ENCODE data around the gene LCE7A. TPM values are rescaled to one million over a fixed set of nuclear protein-coding genes. Genes with fewer than 3 reads are reported as not detected.

The LCE7A gene
- total RNA-seq, 6 experiments from 2014 or later, result not detected

DNA sequence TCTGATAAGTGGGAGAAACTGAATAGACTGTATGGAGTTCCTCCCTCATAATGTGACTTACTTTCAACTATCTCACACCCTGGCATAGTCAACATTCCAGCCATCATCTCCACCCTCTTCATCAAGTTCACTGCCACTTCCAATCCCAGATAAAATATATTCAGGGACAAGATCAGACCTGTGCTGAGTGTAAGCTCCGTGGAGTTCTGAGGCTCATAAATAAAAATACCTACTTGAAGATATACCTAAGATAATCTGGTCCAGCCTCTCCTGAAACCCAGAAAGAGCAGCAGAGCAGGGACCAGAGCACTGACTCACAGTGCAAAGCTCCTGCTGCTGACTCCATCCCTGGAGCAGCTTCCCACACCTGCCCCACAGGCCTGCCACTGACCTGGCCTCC lies 1.7 kb upstream of the LCE7A start:
- no peak overlapping the region for H3K27ac Mint-ChIP-seq
- DNase-seq, result no peak
- TF ChIP-seq CTCF (IDR thresholded peaks at IDR 0.05), result no peak
- peaks cover 7% of the 10 kb centered on the region; the same call in 1 of the 2 replicates for H3K27me3 Mint-ChIP-seq (ENCODE audit: insufficient read depth)
- H3K4me3 Mint-ChIP-seq, result no peak overlapping the region
- H3K36me3 Mint-ChIP-seq (ENCODE audit: low read depth), result no peaks in the 10 kb centered on the region
- no peaks in the 10 kb centered on the region; the same call in 1 of the 2 replicates for H3K4me1 Mint-ChIP-seq (ENCODE audit: low read depth)
- H3K9me3 Mint-ChIP-seq, result no peaks in the 10 kb centered on the region; the same call in 1 of the 2 replicates

GRCh38 chr1:152860129-152860528 lies 333 bp downstream of the LCE7A start:
- no peak overlapping the region for H3K4me3 Mint-ChIP-seq

GRCh38 chr1:152861374-152861773 lies 1.6 kb downstream of the LCE7A start:
- Mint-ChIP-seq H3K9me3 (no peaks in the 10 kb centered on the region; the same call in 1 of the 2 replicates), H3K36me3 (ENCODE audit: low read depth) (no peaks in the 10 kb centered on the region), H3K27ac (no peak overlapping the region), H3K27me3 (ENCODE audit: insufficient read depth) (peaks cover 7% of the 10 kb centered on the region; the same call in 1 of the 2 replicates), H3K4me3 (no peak overlapping the region), H3K4me1 (ENCODE audit: low read depth) (no peaks in the 10 kb centered on the region)
- no peak for DNase-seq
- no peak for TF ChIP-seq CTCF (IDR thresholded peaks at IDR 0.05)

More at GRCh38 chr1:152860129-152860528, 333 bp downstream of the LCE7A start:
- peaks cover 7% of the 10 kb centered on the region; the same call in 1 of the 2 replicates for H3K27me3 Mint-ChIP-seq (ENCODE audit: insufficient read depth)
- no peaks in the 10 kb centered on the region for H3K36me3 Mint-ChIP-seq (ENCODE audit: low read depth)
- no peaks in the 10 kb centered on the region; the same call in 1 of the 2 replicates for H3K9me3 Mint-ChIP-seq
- no peak for TF ChIP-seq CTCF (IDR thresholded peaks at IDR 0.05)
- H3K4me1 Mint-ChIP-seq (ENCODE audit: low read depth), result no peaks in the 10 kb centered on the region; the same call in 1 of the 2 replicates
- DNase-seq, result no peak
- H3K27ac Mint-ChIP-seq, result no peak overlapping the region

- no peak overlapping the region for H3K4me3 Mint-ChIP-seq
- TF ChIP-seq CTCF (IDR thresholded peaks at IDR 0.05), result no peak
- no peaks in the 10 kb centered on the region; the same call in 1 of the 2 replicates for H3K9me3 Mint-ChIP-seq
- H3K27me3 Mint-ChIP-seq (ENCODE audit: insufficient read depth), result peaks cover 7% of the 10 kb centered on the region; the same call in 1 of the 2 replicates
- no peak overlapping the region for H3K27ac Mint-ChIP-seq
- H3K36me3 Mint-ChIP-seq (ENCODE audit: low read depth), result no peaks in the 10 kb centered on the region
- no peaks in the 10 kb centered on the region for H3K4me1 Mint-ChIP-seq (ENCODE audit: low read depth)
- DNase-seq, result no peak
These were observed 4.6 kb downstream of the LCE7A start for GRCh38 chr1:152864443-152864842.

DNA sequence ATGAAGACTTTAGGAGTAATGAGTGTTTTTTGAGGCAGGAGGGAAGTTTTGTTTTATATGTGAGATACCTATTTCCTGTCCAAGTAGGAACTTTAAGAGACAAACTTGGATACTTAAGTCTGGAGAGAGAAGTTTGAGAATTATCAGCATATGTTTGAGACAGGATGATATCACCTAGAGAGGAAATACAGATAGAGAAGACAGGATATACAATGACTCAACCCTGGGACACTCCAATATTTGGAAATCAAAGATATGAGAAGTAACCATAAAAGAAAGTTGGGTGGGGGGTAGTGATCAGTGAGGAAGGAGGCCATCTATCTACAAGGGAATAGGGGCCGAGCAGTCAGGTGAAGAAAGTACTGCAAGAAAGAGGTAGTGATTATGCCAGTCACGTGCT lies 6.5 kb downstream of the LCE7A start:
- DNase-seq, result no peak
- H3K9me3 Mint-ChIP-seq, result no peaks in the 10 kb centered on the region
- H3K27me3 Mint-ChIP-seq (ENCODE audit: insufficient read depth), result no peaks in the 10 kb centered on the region
- no peak overlapping the region for H3K27ac Mint-ChIP-seq
- no peaks in the 10 kb centered on the region for H3K36me3 Mint-ChIP-seq (ENCODE audit: low read depth)
- H3K4me1 Mint-ChIP-seq (ENCODE audit: low read depth), result no peaks in the 10 kb centered on the region; the same call in 1 of the 2 replicates
- TF ChIP-seq CTCF (IDR thresholded peaks at IDR 0.05), result no peak
- no peak overlapping the region for H3K4me3 Mint-ChIP-seq
